BLaER1 treated with 17β-estradiol and CSF1 and Interleukin-3, amounts not matched to agents 10 nM and 100 nM (cell line): ENCODE data around the gene MYO9A.

Experiments used
- H3K27ac ChIP-seq, 11 experiments: shearing (Covaris generic); formaldehyde crosslinking; 2 replicates each; pipeline ENCODE4 v1.8.1; 2022
- H3K27me3 ChIP-seq, 11 experiments: shearing (Covaris generic); formaldehyde crosslinking; 2 replicates each; pipeline ENCODE4 v1.8.1; 2022
- H3K36me3 ChIP-seq, 11 experiments: shearing (Covaris generic); formaldehyde crosslinking; 2 replicates each; pipeline ENCODE4 v1.8.1; 2022
- H3K4me1 ChIP-seq, 10 experiments: shearing (Covaris generic); formaldehyde crosslinking; 2 replicates each; pipeline ENCODE4 v1.8.1; 2022
- H3K4me2 ChIP-seq, 11 experiments: shearing (Covaris generic); formaldehyde crosslinking; 2 replicates each; pipeline ENCODE4 v1.8.1; 2022
- H3K4me3 ChIP-seq, 10 experiments: shearing (Covaris generic); formaldehyde crosslinking; 2 replicates each; pipeline ENCODE4 v1.8.1; 2022
- H3K9ac ChIP-seq, 11 experiments: shearing (Covaris generic); formaldehyde crosslinking; 2 replicates each; pipeline ENCODE4 v1.8.1; 2022
- H3K9me3 ChIP-seq, 11 experiments: shearing (Covaris generic); formaldehyde crosslinking; replicated peaks in 1 of 11; 2 replicates each; pipeline ENCODE4 v1.8.1; 2022
- H4K20me1 ChIP-seq, 11 experiments: shearing (Covaris generic); formaldehyde crosslinking; 2 replicates each; pipeline ENCODE4 v1.8.1; 2022
- Cebpa-rat ChIP-seq, 11 experiments: shearing (Covaris generic); IDR thresholded peaks; 2 replicates each; pipeline ENCODE4 v1.8.1; 2022

The MYO9A gene

DNA sequence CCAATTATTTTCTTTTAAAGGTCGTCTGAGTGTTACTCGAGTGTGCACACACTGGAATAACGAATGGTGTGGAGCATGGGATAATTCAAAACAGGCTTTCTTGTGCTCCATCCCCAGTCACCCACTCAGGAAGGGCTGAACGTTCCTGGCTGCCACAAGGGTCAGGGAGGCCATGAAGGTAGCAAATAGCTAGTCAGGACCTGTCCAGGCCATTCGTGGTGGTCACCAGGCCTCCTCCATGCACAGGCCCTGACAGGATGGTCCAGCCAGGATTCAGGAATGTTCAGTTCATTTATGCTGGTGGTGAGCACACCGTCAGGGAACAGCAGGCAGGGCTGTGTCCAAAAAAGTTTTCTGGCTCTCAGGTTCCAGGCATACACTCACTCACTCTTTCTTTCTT, 319.3 kb downstream of the MYO9A start:
- no peak overlapping the region for H3K4me2 ChIP-seq
- H4K20me1 ChIP-seq, result no peaks in the 10 kb centered on the region
- no peaks in the 10 kb centered on the region; a peak in 1 of 20 replicates for H3K4me1 ChIP-seq
- TF ChIP-seq Cebpa-rat (IDR thresholded peaks at IDR 0.05), result no peak
- H3K9me3 ChIP-seq, result no peaks in the 10 kb centered on the region; a peak in 1 of 22 replicates
- H3K27ac ChIP-seq, result no peak overlapping the region
- H3K9ac ChIP-seq, result no peak overlapping the region
- no peaks in the 10 kb centered on the region for H3K36me3 ChIP-seq
- no peaks in the 10 kb centered on the region for H3K27me3 ChIP-seq
- H3K4me3 ChIP-seq, result no peak overlapping the region

DNA sequence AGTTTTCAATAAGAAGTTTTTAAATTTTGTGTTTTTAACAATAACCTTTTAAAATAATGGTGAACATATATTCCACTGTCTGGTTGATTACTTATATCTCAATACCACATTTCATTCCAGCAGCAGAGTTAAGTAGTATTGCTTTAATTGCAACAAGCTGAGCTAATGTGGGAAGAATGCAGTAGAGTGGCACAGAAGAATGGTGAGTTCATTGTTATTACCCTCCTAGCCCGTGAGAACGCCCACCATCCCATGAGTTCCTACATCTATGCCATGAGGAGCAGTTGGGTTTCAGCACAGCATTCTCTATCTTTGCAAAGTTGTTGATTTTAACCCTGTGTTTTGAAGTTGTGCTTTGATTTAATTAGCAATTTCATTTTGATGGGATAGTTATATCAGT, 325.4 kb downstream of the MYO9A start:
- Histone ChIP-seq H3K4me2 (no peak overlapping the region), H3K27me3 (no peaks in the 10 kb centered on the region), H3K27ac (no peak overlapping the region)

DNA sequence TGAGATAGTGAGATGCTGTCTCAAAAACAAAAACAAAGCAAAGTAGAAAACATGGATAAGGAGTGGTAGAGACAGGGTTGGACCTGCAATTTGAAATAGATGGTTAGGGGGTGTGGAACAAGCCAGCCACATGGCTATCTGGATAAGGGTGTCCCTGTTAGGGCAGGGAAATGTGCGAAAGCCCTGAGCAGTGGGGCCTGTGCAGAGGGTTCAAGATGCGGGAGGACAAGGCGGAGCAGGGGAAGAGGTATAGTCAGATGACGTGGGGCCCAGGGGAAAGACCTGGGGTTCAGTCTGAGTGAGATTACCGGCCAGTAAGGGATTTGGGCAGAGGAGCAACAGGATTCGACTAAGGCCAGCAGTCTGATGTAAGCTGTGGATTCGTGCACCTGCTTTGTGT, 326.0 kb downstream of the MYO9A start:
- H3K36me3 ChIP-seq, result no peaks in the 10 kb centered on the region
- TF ChIP-seq Cebpa-rat (IDR thresholded peaks at IDR 0.05), result no peak
- H3K9me3 ChIP-seq, result no peaks in the 10 kb centered on the region
- no peaks in the 10 kb centered on the region for H4K20me1 ChIP-seq
- H3K27ac ChIP-seq, result no peak overlapping the region
- H3K4me2 ChIP-seq, result no peak overlapping the region
- H3K4me3 ChIP-seq, result no peak overlapping the region
- H3K4me1 ChIP-seq, result peaks cover 0 to 1% (median 0%) of the 10 kb centered on the region in 10 experiments; a peak in 1 of 20 replicates
- no peak overlapping the region for H3K9ac ChIP-seq
- no peaks in the 10 kb centered on the region for H3K27me3 ChIP-seq

More for the DNA sequence above, 325.4 kb downstream of the MYO9A start:
- H3K4me1 ChIP-seq, result no peaks in the 10 kb centered on the region; a peak in 1 of 20 replicates
- H3K9ac ChIP-seq, result no peak overlapping the region
- no peak for TF ChIP-seq Cebpa-rat (IDR thresholded peaks at IDR 0.05)
- H3K36me3 ChIP-seq, result no peaks in the 10 kb centered on the region
- H3K4me3 ChIP-seq, result no peak overlapping the region
- H3K9me3 ChIP-seq, result no peaks in the 10 kb centered on the region
- H4K20me1 ChIP-seq, result no peaks in the 10 kb centered on the region

DNA sequence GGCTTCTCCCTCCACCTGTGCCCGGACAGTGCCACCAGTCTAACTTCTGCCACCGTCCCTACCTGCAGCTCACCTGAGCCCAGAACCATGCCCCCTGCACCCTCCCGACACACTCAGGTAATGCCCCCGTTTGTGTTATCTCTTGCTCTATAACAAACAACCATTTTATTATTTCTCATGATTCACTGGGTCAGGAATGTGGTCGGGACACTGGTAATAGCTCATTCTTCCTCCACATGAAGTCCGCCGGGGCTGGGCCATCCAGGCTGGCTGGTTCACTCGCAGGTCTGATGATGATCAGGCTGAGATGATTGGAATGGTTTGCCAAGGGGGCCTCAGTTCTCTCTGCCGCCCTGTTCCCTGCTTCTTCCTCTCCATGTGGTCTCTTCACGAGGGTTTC, 327.9 kb downstream of the MYO9A start:
- no peaks in the 10 kb centered on the region for H4K20me1 ChIP-seq
- no peaks in the 10 kb centered on the region for H3K9me3 ChIP-seq
- H3K36me3 ChIP-seq, result no peaks in the 10 kb centered on the region
- peaks cover 0 to 11% (median 5%) of the 10 kb centered on the region in 10 experiments; a peak in 9 of 20 replicates for H3K4me1 ChIP-seq
- H3K4me3 ChIP-seq, result no peak overlapping the region
- H3K27me3 ChIP-seq, result no peaks in the 10 kb centered on the region
- H3K4me2 ChIP-seq, result no peak overlapping the region
- TF ChIP-seq Cebpa-rat (IDR thresholded peaks at IDR 0.05), result no peak
- no peak overlapping the region for H3K27ac ChIP-seq
- no peak overlapping the region for H3K9ac ChIP-seq

DNA sequence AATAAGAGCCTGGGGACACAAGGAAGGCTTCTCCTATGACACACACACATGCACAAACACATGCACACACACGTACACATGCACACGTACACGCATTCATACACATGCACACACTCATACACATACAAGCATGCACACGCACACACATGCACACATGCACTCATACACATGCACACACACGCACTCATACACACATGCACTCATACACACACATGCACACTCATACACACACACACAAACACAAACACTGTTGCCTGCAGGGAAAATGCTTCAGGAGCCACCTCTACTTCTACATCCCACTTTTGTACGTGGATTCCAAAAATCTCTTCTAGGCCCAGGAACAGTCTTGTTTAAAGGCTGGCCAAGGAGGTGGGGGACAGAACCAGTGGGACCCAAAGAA, 328.3 kb downstream of the MYO9A start:
- no peak for TF ChIP-seq Cebpa-rat (IDR thresholded peaks at IDR 0.05)
- Histone ChIP-seq H3K27ac (no peak overlapping the region), H3K36me3 (no peaks in the 10 kb centered on the region), H4K20me1 (no peaks in the 10 kb centered on the region), H3K27me3 (no peaks in the 10 kb centered on the region), H3K4me3 (no peak overlapping the region), H3K4me1 (peaks cover 0 to 11% (median 5%) of the 10 kb centered on the region in 10 experiments; a peak in 9 of 20 replicates), H3K9me3 (no peaks in the 10 kb centered on the region), H3K4me2 (no peak overlapping the region), H3K9ac (no peak overlapping the region)

DNA sequence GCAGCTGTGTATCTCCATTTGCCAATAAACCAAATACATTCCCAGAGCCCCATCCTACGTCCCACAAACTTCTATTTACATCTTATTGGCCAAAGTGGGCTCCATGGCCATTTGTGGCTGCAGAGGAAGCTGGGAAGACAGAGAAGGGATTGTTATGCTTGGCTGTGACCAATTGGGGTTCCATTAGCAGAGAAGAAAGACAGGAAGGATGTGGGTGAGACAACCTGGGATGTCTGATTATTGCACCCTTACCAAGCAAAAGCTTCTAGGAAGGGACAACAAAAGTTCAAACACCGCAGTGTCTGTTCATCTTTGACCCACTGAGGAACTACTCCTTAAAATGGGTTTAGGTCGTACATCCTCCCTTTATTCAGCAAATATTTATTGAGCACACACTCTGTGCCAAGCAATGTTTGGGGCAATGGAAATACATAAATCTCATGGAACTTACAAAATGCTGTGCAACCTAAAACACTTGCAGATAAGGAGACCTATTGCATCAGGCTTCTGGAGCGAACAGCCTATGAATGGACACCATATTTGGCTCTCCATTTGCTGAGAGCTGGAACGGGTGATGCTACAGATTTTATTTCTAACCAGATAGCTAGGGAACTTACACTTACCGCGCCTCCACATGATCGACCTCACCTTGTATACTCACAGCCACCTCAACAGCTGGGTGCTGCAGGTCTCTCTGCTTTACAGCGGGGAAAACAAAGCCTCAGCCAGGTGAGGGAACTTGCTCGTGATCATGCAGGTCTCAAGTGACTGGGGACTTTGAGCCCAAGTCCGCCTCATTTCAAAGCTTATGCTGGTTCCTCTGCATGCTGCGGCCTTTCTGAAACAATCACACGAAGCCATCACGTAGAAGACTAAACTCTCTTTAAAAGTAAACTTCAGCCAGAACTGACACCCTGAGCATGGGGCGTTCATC, 329.0 kb downstream of the MYO9A start:
- TF ChIP-seq Cebpa-rat (IDR thresholded peaks at IDR 0.05), result no peak
- Histone ChIP-seq H3K4me3 (no peak overlapping the region), H3K9ac (no peak overlapping the region)

DNA sequence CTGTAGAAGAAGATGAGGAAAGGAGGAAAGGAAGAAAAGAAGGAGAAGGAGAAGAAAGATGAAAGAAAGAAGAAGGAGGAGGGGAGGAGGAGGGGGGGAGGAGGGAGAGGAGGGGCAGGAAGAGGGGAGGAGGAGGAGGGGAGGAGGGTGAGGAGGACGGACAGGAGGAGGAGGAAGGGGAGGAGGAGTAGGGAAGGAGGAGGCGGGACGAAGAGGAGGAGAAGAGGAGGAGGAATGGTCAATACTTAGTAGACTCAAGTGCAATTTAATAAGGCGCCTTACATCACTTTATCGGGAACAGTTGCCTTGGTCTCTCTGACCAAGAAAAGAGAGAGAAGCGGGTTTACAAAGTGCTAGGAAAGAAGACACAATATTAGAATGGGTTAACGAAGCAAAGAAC, 331.3 kb downstream of the MYO9A start:
- H3K4me3 ChIP-seq, result no peak overlapping the region
- no peaks in the 10 kb centered on the region for H3K27me3 ChIP-seq
- no peaks in the 10 kb centered on the region for H3K9me3 ChIP-seq
- H4K20me1 ChIP-seq, result no peaks in the 10 kb centered on the region
- no peaks in the 10 kb centered on the region for H3K36me3 ChIP-seq
- no peak for TF ChIP-seq Cebpa-rat (IDR thresholded peaks at IDR 0.05)
- no peak overlapping the region for H3K27ac ChIP-seq
- no peak overlapping the region for H3K4me2 ChIP-seq
- peaks cover 0 to 11% (median 5%) of the 10 kb centered on the region in 10 experiments; a peak in 9 of 20 replicates for H3K4me1 ChIP-seq
- no peak overlapping the region for H3K9ac ChIP-seq

More for the DNA sequence above, 329.0 kb downstream of the MYO9A start:
- Histone ChIP-seq H3K36me3 (no peaks in the 10 kb centered on the region), H3K4me1 (peaks cover 0 to 11% (median 5%) of the 10 kb centered on the region in 10 experiments; a peak in 9 of 20 replicates), H3K9me3 (no peaks in the 10 kb centered on the region), H4K20me1 (no peaks in the 10 kb centered on the region), H3K27me3 (no peaks in the 10 kb centered on the region), H3K4me2 (no peak overlapping the region), H3K27ac (no peak overlapping the region)

DNA sequence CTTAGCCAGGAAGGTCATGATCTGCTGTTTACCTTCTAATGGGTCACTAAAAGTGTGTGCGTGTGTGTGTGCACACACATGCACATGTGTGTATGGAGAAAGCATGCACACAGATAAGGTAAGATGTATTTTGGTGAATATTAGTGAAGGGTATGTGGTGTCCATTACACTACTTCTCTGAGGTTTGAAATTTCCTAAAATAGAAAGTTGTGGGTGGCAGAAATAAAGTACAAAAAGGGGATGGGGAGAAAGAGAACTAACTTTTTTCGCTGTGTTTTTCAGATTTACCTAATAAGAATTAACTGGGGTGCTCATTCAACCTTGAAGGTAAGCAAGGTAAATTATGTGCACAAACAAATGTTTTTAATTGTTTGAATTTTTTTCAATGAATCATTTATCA, 332.0 kb downstream of the MYO9A start:
- Histone ChIP-seq H3K4me2 (peak overlapping the region in 2 of 11 experiments; percentile 20 to 26; a peak in 1 of 22 replicates), H3K9ac (no peak overlapping the region), H3K27me3 (no peaks in the 10 kb centered on the region), H3K4me1 (peaks cover 0 to 11% (median 6%) of the 10 kb centered on the region in 10 experiments; a peak in 14 of 20 replicates), H4K20me1 (no peaks in the 10 kb centered on the region), H3K36me3 (no peaks in the 10 kb centered on the region), H3K9me3 (no peaks in the 10 kb centered on the region), H3K4me3 (no peak overlapping the region), H3K27ac (no peak overlapping the region)
- TF ChIP-seq Cebpa-rat (IDR thresholded peaks at IDR 0.05), result no peak

DNA sequence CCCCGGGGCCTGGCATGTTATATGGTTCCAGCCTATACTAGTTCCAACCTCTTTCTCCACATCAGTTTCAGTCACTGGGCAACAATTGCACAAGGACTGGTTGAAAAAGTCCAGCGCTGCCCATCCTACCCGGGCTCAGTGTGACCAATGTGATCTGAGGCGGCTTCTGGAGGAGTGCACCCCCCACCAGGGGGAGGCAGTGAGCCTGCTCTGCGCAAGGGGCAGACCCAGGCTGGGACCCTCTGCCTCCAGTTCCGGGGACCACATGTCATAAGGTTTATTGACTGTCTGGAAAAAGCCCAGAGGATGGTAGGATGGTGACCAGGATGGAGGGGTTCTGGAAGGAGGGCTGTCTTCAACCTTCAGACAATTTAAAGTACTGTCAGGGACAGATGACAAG, 333.2 kb downstream of the MYO9A start:
- no peak for TF ChIP-seq Cebpa-rat (IDR thresholded peaks at IDR 0.05)
- Histone ChIP-seq H3K9ac (no peak overlapping the region), H3K27ac (no peak overlapping the region)

More for the DNA sequence above, 333.2 kb downstream of the MYO9A start:
- Histone ChIP-seq H4K20me1 (no peaks in the 10 kb centered on the region), H3K4me2 (no peak overlapping the region), H3K4me3 (no peak overlapping the region), H3K9me3 (no peaks in the 10 kb centered on the region), H3K36me3 (no peaks in the 10 kb centered on the region), H3K27me3 (no peaks in the 10 kb centered on the region), H3K4me1 (peaks cover 6 to 23% (median 18%) of the 10 kb centered on the region in 10 experiments; a peak in 19 of 20 replicates)
